HepG2 (cell line): Measurements from ENCODE around the gene SCMH1. TPM values are rescaled to one million over a fixed set of nuclear protein-coding genes. Genes with fewer than 3 reads are reported as not detected.

Experiments used
- ATAD3A ChIP-seq: sonication (generic); formaldehyde crosslinking; IDR thresholded peaks from 2 replicates; pipeline ENCODE4 v1.4.0; 2020; ENCODE audit warnings: missing genetic modification reagents
- EHMT2 ChIP-seq: fragments of 200-600 bp; sonication (generic); IDR thresholded peaks from 2 replicates; pipeline ENCODE4 v1.7.0; 2017; ENCODE audit warnings: antibody characterized with exemption, low read depth, low read length, borderline replicate concordance
- EZH2 ChIP-seq: conservative IDR thresholded peaks from 2 replicates; pipeline ENCODE4 v1.6.1; 2012; ENCODE audit warnings: mild to moderate bottlenecking, low read depth, low read length, moderate library complexity
- GFI1 ChIP-seq: sonication (generic); formaldehyde crosslinking; IDR thresholded peaks from 2 replicates; pipeline ENCODE4 v1.5.0; 2020; ENCODE audit warnings: missing genetic modification reagents, mild to moderate bottlenecking, borderline replicate concordance
- HMGA1 ChIP-seq: sonication (generic); formaldehyde crosslinking; conservative IDR thresholded peaks from 2 replicates; pipeline ENCODE4 v1.4.0; 2020; ENCODE audit warnings: missing genetic modification reagents
- HNF4A ChIP-seq: sonication (generic); formaldehyde crosslinking; IDR thresholded peaks from 2 replicates; pipeline ENCODE4 v1.4.0; 2020; ENCODE audit warnings: missing genetic modification reagents
- ZNF383 ChIP-seq: sonication (generic); formaldehyde crosslinking; IDR thresholded peaks from 2 replicates; pipeline ENCODE4 v1.4.0; 2020; ENCODE audit warnings: missing genetic modification reagents, mild to moderate bottlenecking, borderline replicate concordance
- ZNF644 ChIP-seq: IDR thresholded peaks from 2 replicates; pipeline ENCODE4 v1.6.1; 2016; ENCODE audit warnings: low read depth
- polyA plus RNA-seq, 8 experiments: library from polyadenylated mRNA; depleted of rRNA in 3 of 8; stranded (reverse) in 7 of 8; unstranded in 1 of 8; fragments of >200 nt; fragmentation: Illumina TruSeq in 4 of 8; extraction: Trizol in 4 of 8; gene quantifications; 2 replicates each; pipeline versions ENCODE4 v1.2.1 to v1.2.3, GENCODE V29; 2011 to 2016; ENCODE audit warnings: low read depth in 4 of 8, missing spikeins in 1 of 8, mixed read lengths in 1 of 8; ENCODE audit not compliant: insufficient read depth in 1 of 8
- total RNA-seq, 5 experiments: library from RNA; depleted of rRNA; stranded (reverse); fragments of >200 nt; fragmentation: Illumina TruSeq; extraction: Trizol; gene quantifications; 2 replicates each; pipeline ENCODE4 v1.2.3, GENCODE V29; 2016; ENCODE audit warnings: low read depth in 1 of 5
- TF ChIP-seq, protein P1 (sequence below): IDR thresholded peaks from 2 replicates; pipeline ENCODE4 v1.6.1; 2016; ENCODE audit warnings: missing compliant biosample characterization, missing genetic modification reagents, borderline replicate concordance
- TF ChIP-seq, protein P2 (sequence below): sonication (generic); formaldehyde crosslinking; IDR thresholded peaks from 2 replicates; pipeline ENCODE4 v1.4.0; 2020; ENCODE audit warnings: missing genetic modification reagents
- TF ChIP-seq, protein P3 (sequence below): sonication (generic); formaldehyde crosslinking; IDR thresholded peaks from 2 replicates; pipeline ENCODE4 v1.4.0; 2020; ENCODE audit warnings: missing genetic modification reagents
- TF ChIP-seq, protein P4 (sequence below), 2 experiments: sonication (generic) in 1 of 2; formaldehyde crosslinking in 1 of 2; IDR thresholded peaks; 2 replicates each; pipeline versions ENCODE4 v1.6.1 to v1.9.0; 2014 to 2022; ENCODE audit warnings: antibody characterized with exemption in 1 of 2, borderline replicate concordance in 1 of 2, inconsistent platforms in 1 of 2, low read depth in 1 of 2, missing genetic modification reagents in 1 of 2
- TF ChIP-seq, protein P5 (sequence below): IDR thresholded peaks from 2 replicates; pipeline ENCODE4 v1.6.1; 2016; ENCODE audit warnings: mild to moderate bottlenecking
- TF ChIP-seq, protein P6 (sequence below): sonication (generic); formaldehyde crosslinking; IDR thresholded peaks from 2 replicates; pipeline ENCODE4 v1.5.1; 2020; ENCODE audit warnings: missing genetic modification reagents, mild to moderate bottlenecking, borderline replicate concordance

SCMH1 gene
- total and polyA plus RNA-seq, 2 of the 13 experiments (the other 11 are each of a cell fraction or from before 2014, with no cell fraction given): 41.8 to 52.6 TPM

DNA sequence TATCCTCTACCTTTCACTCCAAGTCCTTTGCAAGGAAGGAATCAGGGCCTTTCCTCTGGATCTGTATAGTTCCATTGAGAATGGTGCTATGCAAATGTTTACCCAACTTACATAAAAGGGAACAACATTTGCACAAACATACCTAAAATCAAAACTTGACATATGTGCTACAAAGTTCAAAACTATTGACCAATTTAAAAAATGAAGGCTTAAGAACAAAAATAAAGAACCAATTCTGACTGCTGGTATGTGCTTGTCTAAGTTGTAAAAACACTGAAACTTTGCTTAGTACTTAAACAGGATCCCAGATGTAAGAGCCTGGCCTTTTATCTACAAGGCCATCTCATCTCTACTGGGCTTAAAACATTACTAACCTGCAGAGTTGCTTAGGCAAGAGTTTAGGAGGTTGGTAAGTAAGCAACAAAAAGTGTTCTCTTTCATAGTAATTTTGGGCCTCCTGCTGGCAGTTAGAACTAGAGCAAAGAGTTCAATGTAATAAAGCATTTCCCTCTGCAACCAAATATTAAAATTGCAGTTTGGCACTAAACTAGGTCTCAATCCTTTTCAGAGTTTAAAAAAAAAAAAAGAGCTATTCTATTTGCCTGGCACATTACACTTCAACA, 2.0 kb downstream of the SCMH1 start (continued):
- TF ChIP-seq, protein P1, sequence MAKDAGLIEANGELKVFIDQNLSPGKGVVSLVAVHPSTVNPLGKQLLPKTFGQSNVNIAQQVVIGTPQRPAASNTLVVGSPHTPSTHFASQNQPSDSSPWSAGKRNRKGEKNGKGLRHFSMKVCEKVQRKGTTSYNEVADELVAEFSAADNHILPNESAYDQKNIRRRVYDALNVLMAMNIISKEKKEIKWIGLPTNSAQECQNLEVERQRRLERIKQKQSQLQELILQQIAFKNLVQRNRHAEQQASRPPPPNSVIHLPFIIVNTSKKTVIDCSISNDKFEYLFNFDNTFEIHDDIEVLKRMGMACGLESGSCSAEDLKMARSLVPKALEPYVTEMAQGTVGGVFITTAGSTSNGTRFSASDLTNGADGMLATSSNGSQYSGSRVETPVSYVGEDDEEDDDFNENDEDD (CRISPR knock-in tag): 0 out of 2 replicates have a peak, but pooled peaks have one; percentile 43
- TF ChIP-seq HNF4A (CRISPR knock-in tag) (peak; percentile 84), ATAD3A (no peak), EHMT2 (peak; percentile 73; the same call in 1 of the 2 replicates), HMGA1 (CRISPR knock-in tag) (no peak), ZNF383 (CRISPR knock-in tag) (no peak), EZH2 (no peak), ZNF644 (no peak), GFI1 (CRISPR knock-in tag) (peak; percentile 99)
- TF ChIP-seq, protein P2, sequence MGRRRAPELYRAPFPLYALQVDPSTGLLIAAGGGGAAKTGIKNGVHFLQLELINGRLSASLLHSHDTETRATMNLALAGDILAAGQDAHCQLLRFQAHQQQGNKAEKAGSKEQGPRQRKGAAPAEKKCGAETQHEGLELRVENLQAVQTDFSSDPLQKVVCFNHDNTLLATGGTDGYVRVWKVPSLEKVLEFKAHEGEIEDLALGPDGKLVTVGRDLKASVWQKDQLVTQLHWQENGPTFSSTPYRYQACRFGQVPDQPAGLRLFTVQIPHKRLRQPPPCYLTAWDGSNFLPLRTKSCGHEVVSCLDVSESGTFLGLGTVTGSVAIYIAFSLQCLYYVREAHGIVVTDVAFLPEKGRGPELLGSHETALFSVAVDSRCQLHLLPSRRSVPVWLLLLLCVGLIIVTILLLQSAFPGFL (CRISPR knock-in tag): no peak
- TF ChIP-seq, protein P3, sequence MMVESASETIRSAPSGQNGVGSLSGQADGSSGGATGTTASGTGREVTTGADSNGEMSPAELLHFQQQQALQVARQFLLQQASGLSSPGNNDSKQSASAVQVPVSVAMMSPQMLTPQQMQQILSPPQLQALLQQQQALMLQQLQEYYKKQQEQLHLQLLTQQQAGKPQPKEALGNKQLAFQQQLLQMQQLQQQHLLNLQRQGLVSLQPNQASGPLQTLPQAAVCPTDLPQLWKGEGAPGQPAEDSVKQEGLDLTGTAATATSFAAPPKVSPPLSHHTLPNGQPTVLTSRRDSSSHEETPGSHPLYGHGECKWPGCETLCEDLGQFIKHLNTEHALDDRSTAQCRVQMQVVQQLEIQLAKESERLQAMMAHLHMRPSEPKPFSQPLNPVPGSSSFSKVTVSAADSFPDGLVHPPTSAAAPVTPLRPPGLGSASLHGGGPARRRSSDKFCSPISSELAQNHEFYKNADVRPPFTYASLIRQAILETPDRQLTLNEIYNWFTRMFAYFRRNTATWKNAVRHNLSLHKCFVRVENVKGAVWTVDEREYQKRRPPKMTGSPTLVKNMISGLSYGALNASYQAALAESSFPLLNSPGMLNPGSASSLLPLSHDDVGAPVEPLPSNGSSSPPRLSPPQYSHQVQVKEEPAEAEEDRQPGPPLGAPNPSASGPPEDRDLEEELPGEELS (CRISPR knock-in tag): peak; percentile 89
- TF ChIP-seq, protein P4, sequence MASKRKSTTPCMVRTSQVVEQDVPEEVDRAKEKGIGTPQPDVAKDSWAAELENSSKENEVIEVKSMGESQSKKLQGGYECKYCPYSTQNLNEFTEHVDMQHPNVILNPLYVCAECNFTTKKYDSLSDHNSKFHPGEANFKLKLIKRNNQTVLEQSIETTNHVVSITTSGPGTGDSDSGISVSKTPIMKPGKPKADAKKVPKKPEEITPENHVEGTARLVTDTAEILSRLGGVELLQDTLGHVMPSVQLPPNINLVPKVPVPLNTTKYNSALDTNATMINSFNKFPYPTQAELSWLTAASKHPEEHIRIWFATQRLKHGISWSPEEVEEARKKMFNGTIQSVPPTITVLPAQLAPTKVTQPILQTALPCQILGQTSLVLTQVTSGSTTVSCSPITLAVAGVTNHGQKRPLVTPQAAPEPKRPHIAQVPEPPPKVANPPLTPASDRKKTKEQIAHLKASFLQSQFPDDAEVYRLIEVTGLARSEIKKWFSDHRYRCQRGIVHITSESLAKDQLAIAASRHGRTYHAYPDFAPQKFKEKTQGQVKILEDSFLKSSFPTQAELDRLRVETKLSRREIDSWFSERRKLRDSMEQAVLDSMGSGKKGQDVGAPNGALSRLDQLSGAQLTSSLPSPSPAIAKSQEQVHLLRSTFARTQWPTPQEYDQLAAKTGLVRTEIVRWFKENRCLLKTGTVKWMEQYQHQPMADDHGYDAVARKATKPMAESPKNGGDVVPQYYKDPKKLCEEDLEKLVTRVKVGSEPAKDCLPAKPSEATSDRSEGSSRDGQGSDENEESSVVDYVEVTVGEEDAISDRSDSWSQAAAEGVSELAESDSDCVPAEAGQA (IDR thresholded peaks at IDR 0.05; ENCODE audit: low read depth): no peak
- TF ChIP-seq, protein P4 (CRISPR knock-in tag; IDR thresholded peaks at IDR 0.05; ENCODE audit: borderline replicate concordance): no peak
- TF ChIP-seq, protein P5, sequence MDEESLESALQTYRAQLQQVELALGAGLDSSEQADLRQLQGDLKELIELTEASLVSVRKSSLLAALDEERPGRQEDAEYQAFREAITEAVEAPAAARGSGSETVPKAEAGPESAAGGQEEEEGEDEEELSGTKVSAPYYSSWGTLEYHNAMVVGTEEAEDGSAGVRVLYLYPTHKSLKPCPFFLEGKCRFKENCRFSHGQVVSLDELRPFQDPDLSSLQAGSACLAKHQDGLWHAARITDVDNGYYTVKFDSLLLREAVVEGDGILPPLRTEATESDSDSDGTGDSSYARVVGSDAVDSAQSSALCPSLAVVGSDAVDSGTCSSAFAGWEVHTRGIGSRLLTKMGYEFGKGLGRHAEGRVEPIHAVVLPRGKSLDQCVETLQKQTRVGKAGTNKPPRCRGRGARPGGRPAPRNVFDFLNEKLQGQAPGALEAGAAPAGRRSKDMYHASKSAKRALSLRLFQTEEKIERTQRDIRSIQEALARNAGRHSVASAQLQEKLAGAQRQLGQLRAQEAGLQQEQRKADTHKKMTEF: peak; percentile 86
- TF ChIP-seq, protein P6, sequence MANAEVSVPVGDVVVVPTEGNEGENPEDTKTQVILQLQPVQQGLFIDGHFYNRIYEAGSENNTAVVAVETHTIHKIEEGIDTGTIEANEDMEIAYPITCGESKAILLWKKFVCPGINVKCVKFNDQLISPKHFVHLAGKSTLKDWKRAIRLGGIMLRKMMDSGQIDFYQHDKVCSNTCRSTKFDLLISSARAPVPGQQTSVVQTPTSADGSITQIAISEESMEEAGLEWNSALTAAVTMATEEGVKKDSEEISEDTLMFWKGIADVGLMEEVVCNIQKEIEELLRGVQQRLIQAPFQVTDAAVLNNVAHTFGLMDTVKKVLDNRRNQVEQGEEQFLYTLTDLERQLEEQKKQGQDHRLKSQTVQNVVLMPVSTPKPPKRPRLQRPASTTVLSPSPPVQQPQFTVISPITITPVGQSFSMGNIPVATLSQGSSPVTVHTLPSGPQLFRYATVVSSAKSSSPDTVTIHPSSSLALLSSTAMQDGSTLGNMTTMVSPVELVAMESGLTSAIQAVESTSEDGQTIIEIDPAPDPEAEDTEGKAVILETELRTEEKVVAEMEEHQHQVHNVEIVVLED (CRISPR knock-in tag): 0 out of 2 replicates have a peak, but pooled peaks have one; percentile 26
